GM18519 (cell line): ENCODE data around the gene RBM41.
"Not testable (repeated sequence)": the region's sequence is repeated elsewhere in the genome, so short reads cannot be mapped to it uniquely, and the experiment has no call there.

Experiments used
- ATAC-seq: cut with Tn5 transposase; IDR thresholded peaks from one replicate; pipeline ENCODE4 v1.9.1; 2021; ENCODE audit warnings: mild to moderate bottlenecking, moderate library complexity; ENCODE audit not compliant: unreplicated experiment, low FRiP score

Gene RBM41

DNA sequence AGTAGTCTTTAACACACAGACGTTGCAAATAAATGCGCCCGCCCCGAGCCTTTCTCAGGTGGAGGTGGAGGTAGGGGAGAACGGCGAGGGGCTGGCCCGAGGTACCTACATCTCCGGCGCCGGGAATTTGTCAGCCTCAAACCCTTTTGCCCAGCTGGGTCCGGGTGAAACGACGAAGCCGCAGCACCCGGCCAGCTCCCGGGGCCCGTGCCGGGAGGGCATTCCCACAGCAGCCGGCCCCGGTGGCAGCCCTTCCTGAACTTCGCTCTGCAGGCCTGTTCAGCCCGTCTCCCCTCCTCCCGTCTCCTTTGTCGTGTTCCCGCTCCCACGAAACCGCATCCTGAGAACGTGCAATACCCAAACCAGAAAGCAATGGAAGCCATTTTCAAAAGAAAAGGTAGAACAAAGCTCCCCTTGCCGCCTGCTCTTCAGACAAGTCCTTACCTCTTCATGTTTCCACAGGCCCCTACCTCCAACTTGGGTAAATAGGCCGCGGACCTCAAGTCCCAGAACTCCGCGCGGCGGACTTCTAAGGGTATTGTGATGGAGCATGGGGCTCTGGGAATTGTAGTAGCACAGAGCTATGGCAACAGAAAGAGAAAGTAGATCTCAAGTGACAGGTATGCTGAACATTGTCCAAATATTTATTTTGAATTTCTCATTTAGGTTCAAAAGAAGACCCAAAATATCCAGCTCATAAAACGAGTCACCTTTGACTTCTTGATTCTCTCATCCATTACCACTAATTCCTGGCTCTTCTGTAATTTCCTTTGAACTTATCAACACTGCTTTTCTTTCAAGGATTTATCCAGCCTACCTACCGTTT, at the start of gene RBM41:
RBM41 (minus strand) TSS at position 501 of the 826 bp plus-strand sequence; CDS start at position 452, 49 bp downstream.
- peak; percentile 100 for ATAC-seq

DNA sequence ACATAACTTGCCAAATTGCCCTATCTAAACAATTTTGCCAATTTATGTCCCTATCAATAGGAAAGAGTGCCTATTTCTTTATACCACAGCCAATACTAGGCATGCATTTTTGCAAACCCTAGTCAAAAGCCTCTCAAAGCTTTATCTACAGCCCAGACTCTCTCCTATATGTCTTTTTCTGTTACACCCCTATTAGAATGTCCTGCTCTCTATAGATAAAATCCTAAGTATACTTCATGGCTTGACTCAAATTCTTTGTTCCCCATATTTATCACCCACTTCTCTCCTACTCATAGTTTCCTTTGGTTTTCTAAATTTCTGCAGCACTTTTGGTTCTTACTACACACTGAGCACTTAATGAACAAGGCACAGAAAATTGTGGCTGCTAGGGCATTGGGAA, 49.6 kb upstream of the RBM41 start:
- no peak for ATAC-seq

- no peak for ATAC-seq
Measured at GRCh38 chrX:107167163-107167921, 48.7 kb upstream of the RBM41 start.

GRCh38 chrX:107157618-107158017, 39.0 kb upstream of the RBM41 start:
- not testable (repeated sequence) for ATAC-seq

DNA sequence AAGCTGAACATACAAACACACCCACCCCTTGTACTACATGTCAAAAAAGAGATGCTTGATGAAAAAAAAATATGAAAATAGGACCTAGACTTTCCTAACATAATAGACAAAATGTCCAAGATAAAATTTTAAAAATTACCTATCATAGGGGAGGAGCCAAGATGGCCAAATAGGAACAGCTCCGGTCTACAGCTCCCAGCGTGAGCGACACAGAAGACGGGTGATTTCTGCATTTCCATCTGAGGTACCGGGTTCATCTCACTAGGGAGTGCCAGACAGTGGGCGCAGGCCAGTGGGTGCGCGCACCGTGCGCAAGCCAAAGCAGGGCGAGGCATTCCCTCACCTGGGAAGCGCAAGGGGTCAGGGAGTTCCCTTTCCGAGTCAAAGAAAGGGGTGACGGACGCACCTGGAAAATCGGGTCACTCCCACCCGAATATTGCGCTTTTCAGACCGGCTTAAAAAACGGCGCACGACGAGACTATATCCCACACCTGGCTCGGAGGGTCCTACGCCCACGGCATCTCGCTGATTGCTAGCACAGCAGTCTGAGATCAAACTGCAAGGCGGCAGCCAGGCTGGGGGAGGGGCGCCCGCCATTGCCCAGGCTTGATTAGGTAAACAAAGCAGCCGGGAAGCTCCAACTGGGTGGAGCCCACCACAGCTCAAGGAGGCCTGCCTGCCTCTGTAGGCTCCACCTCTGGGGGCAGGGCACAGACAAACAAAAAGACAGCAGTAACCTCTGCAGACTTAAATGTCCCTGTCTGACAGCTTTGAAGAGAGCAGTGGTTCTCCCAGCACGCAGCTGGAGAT, 37.2 kb upstream of the RBM41 start:
- ATAC-seq: not testable (repeated sequence)

DNA sequence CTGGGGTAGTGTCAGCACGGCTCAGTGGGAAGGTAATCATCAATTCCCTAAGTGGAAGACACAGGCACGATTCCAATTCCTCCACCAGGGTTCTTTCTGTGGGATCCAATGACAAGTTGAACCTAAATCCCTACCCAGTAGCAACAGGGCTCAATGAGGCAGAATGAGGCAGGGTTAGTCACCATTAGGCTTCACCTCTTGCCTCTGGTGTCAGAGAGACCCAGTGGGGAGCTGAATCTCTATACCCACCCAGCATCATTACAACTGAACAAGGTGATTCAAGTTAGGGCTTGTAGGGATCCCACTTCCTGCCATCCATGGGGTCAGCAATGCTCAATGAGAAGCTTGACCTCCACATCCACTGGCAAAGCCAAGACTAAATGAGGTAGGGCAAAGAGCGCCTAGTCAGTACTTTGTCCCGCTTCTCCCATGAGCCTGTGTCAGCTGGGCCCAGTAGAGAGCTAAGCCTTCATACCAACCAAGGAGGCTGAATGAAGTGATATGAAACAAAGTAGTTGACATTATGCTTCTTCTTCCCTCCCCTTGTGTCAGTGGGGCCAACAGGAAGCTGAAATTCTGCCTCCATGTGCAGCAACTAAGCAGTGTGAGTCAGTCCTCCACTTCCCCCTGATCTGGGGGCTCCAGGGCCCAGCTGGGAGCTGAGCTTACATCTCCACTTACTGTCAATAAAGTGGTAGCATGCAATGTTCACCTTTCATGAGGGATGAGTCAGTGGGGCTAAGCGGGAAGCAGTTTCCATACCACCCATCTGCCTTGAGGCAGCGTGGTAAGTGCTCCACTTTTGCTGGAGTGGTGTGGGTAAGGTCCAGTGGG, 36.4 kb upstream of the RBM41 start:
- ATAC-seq: no peak

DNA sequence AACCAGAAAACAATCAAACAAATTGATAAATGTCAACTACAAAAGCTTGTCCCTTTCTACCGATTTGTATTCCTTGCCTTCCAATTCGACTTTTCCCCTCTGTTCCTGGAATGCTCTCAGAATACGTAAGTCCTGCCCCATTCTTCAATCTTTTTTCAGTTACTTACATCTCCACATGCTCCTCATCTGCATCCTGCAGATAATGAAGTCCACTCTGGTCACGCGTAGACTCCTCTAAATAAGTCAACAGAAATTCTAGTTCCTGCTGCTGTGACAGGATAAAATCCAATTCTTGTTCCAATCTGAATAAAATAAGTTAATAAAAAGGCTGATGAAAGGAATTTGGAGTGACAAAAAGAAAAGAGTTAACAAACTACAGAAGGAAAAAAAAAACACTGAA, 34.4 kb upstream of the RBM41 start:
- no peak for ATAC-seq

- no peak for ATAC-seq
Measured at GRCh38 chrX:107146670-107147069, 28.0 kb upstream of the RBM41 start.

DNA sequence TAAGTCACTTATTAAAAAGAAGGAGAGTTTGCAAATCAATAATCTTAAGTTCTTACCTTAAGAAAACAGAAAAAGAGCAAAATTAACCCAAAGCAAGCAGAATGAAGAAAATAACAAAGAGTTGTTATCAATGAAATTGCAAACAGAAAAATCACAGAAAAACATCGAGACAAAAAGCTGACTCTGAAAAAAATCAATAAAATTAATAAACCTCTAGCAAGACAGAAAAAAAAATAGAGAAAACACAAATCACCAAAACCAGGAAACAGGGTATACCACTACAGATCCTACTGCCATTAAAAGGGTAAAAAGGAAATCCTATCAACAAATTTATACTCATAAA, 17.3 kb upstream of the RBM41 start:
- ATAC-seq: no peak

DNA sequence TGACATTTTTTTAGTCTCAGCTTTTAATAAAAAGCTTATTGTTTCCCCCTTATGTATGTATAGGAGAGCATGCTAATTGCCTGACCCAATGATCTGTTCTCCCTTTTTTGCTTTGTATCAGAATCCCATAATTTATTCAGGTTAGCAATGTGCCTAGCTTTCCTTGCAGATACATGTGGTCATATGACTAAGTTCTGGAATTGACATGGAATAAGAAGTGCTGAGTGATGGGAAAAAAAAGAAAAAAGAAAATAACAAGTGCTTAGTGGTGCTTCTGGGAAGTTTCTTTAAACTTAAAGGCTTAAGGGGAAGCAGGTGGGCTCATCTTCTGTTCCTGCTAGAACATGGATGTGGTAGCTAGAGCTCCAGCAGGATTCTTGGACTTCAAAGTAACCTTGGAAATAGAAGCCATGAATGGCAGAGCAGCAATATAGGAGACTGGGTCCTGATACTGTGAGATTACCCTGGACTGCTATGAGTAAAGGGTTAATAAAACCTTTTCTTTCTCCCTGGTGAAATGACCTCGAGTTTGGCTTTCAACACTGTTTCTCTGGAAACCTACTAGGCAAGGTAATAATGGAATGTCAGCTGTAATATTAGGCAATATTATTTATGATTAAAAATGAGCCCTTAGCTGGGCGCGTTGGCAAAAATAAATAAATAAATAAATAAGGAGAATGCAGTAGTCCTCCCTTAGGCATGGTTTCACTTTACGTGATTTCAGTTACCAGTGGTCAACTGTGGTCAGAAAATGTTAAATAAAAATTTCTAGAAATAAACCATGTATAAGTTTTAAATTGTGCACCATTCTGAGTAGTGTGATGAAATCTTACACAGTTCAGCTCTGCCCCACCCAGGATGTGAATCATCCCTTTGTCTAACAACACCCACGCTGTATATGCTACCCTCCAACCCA, 16.7 kb upstream of the RBM41 start:
- no peak for ATAC-seq

GRCh38 chrX:107123750-107124149, 5.1 kb upstream of the RBM41 start:
- ATAC-seq: no peak

- ATAC-seq: no peak
Measured at GRCh38 chrX:107119283-107119682, 661 bp upstream of the RBM41 start.

DNA sequence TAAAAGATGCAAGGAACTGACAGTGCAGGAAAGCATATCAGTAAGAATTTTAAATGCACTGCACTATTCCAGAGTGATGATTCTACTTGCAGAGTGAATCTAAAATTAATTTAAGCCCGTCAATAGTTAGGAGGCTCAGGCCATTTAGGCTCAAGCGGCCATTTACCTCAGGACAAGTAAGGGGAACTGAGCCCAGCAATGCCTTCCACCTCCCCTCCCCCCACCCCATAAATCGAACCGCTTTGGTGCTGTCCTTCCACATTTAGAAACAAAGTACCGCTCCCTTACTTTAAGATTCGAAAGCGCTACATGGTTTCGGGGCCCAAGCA, 665 bp downstream of the RBM41 start:
- ATAC-seq: no peak

GRCh38 chrX:107107459-107107858, 11.2 kb downstream of the RBM41 start:
- no peak for ATAC-seq

- no peak for ATAC-seq
Measured at GRCh38 chrX:107102980-107103379, 15.6 kb downstream of the RBM41 start.

- ATAC-seq: no peak
Measured at GRCh38 chrX:107076158-107076557, 42.5 kb downstream of the RBM41 start.

- ATAC-seq: not testable (repeated sequence)
Measured at GRCh38 chrX:107057731-107058130, 60.9 kb downstream of the RBM41 start.

DNA sequence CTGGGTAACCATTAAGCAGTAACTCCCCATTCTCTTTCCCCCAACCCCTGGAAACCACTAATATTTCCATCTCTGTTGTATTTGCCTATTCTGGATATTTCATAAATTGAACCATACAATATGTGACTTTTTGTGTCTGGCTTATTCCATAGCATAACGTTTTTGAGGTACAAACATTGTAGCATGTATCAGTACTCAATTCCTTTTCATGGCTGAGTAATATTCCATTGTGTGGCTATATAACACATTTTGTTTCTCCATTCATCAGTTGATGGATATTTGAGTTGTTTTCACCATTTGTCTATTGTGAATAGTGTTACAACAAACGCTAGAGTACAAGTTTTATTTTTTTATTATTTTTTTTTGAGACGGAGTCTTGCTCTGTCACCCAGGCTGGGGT, 63.6 kb downstream of the RBM41 start:
- no peak for ATAC-seq

GRCh38 chrX:107050195-107050709, 68.4 kb downstream of the RBM41 start:
- no peak for ATAC-seq
